ENCODE data around the gene CERT1.

GRCh38 chr5:75526070-75526469 lies 14.6 kb upstream of the CERT1 start:
- TF ChIP-seq CTCF (IDR thresholded peaks at IDR 0.05) = no peak
- TF ChIP-seq CHD4 (IDR thresholded peaks at IDR 0.05; ENCODE audit: borderline replicate concordance) = no peak
- TF ChIP-seq JUNB (IDR thresholded peaks at IDR 0.05) = no peak
- no peak for TF ChIP-seq RAD21 (conservative IDR thresholded peaks at IDR 0.05 in 1 of 2, IDR thresholded peaks at IDR 0.05 in 1 of 2)
- no peak for TF ChIP-seq BHLHE40 (IDR thresholded peaks at IDR 0.05; ENCODE audit: low read depth, low read length)
- TF ChIP-seq HMGXB4 (CRISPR knock-in tag; IDR thresholded peaks at IDR 0.05; ENCODE audit: borderline replicate concordance) = no peak
- TF ChIP-seq POLR2A (IDR thresholded peaks at IDR 0.05; ENCODE audit: low read length) = no peak
- no peak for TF ChIP-seq HDAC2 (IDR thresholded peaks at IDR 0.05)
